HG02623 (cell line): ENCODE data around the gene SLC66A2.
A peak's percentile ranks its signal among the peaks of the same experiment; 100 is the strongest.
"Not testable (repeated sequence)": the region's sequence is repeated elsewhere in the genome, so short reads cannot be mapped to it uniquely, and the experiment has no call there.

ENCODE experiments used
- ATAC-seq: cut with Tn5 transposase; IDR thresholded peaks from one replicate; pipeline ENCODE4 v1.9.1; 2021; ENCODE audit warnings: moderate library complexity; ENCODE audit not compliant: unreplicated experiment

Gene SLC66A2

GRCh38 chr18:79869591-79870300, 81.7 kb downstream of the SLC66A2 start:
- no peak for ATAC-seq

GRCh38 chr18:79868811-79869541, 82.5 kb downstream of the SLC66A2 start:
- no peak for ATAC-seq

- ATAC-seq: no peak
These were observed 83.2 kb downstream of the SLC66A2 start for GRCh38 chr18:79868168-79868784.

- no peak for ATAC-seq
These were observed 83.8 kb downstream of the SLC66A2 start for GRCh38 chr18:79867666-79868065.

GRCh38 chr18:79866889-79867574, 84.4 kb downstream of the SLC66A2 start:
- ATAC-seq: no peak

GRCh38 chr18:79865951-79866350, 85.5 kb downstream of the SLC66A2 start:
- ATAC-seq: not testable (repeated sequence)

GRCh38 chr18:79864955-79865354, 86.5 kb downstream of the SLC66A2 start:
- ATAC-seq: not testable (repeated sequence)

- ATAC-seq: no peak
These were observed 87.3 kb downstream of the SLC66A2 start for GRCh38 chr18:79864006-79864725.

- no peak for ATAC-seq
These were observed 88.1 kb downstream of the SLC66A2 start for GRCh38 chr18:79863161-79864005.

- no peak for ATAC-seq
These were observed 88.9 kb downstream of the SLC66A2 start for GRCh38 chr18:79862562-79862961.

- ATAC-seq: no peak
These were observed 89.8 kb downstream of the SLC66A2 start for GRCh38 chr18:79861687-79862086.

GRCh38 chr18:79859314-79859713, 92.1 kb downstream of the SLC66A2 start:
- ATAC-seq: no peak

- no peak for ATAC-seq
These were observed 94.3 kb downstream of the SLC66A2 start for GRCh38 chr18:79857082-79857671.

- ATAC-seq: no peak
These were observed 95.1 kb downstream of the SLC66A2 start for GRCh38 chr18:79856119-79857007.

- ATAC-seq: peak; percentile 75
These were observed 96.1 kb downstream of the SLC66A2 start for GRCh38 chr18:79855147-79855933.

- no peak for ATAC-seq
These were observed 97.5 kb downstream of the SLC66A2 start for GRCh38 chr18:79853993-79854364.

GRCh38 chr18:79853303-79853992, 98.0 kb downstream of the SLC66A2 start:
- no peak for ATAC-seq
